ENCODE results near the gene EFCAB8. TPM values are rescaled to one million over a fixed set of nuclear protein-coding genes. Genes with fewer than 3 reads are reported as not detected.

The EFCAB8 gene
- total RNA-seq, 1 experiment from 2014 or later = 0.09 TPM

GRCh38 chr20:32983459-32984112 lies 124.9 kb downstream of the EFCAB8 start:
- H3K4me1 Mint-ChIP-seq = peaks cover 5 to 6% of the 10 kb centered on the region in 2 experiments; a peak in 1 of 4 replicates
- Histone ChIP-seq H3K79me1 (ENCODE audit: insufficient read depth, low read depth, low read length, poor library complexity, severe bottlenecking) (no peaks in the 10 kb centered on the region), H2AFZ (ENCODE audit: low read length) (no peak overlapping the region), H4K91ac (ENCODE audit: insufficient read length, low read depth, low read length) (no peak overlapping the region), H2AK5ac (ENCODE audit: insufficient read length, low read length) (no peak overlapping the region), H2BK15ac (ENCODE audit: low read depth, low read length) (no peak overlapping the region), H2BK20ac (ENCODE audit: low read depth, low read length, poor library complexity, severe bottlenecking) (no peak overlapping the region), H4K5ac (ENCODE audit: insufficient read length, low read depth, low read length) (no peak overlapping the region), H3K9ac (ENCODE audit: extremely low read depth, insufficient read length, low read length) (no peak overlapping the region), H3K14ac (ENCODE audit: insufficient read depth, low read length) (no peak overlapping the region), H2BK5ac (ENCODE audit: insufficient read length, low read length) (no peak overlapping the region), H3K23ac (ENCODE audit: insufficient read length, low read depth, low read length) (no peak overlapping the region), H3K4ac (ENCODE audit: low read depth, low read length) (no peak overlapping the region), H3K4me2 (ENCODE audit: insufficient read depth, insufficient read length, low read length) (no peak overlapping the region), H4K20me1 (ENCODE audit: control insufficient read depth, insufficient read depth, insufficient read length) (no peaks in the 10 kb centered on the region), H3K18ac (ENCODE audit: insufficient read length, low read depth, low read length) (no peak overlapping the region), H3K27me3 (ENCODE audit: insufficient read depth, low read length) (no peaks in the 10 kb centered on the region), H4K8ac (replicated peaks; ENCODE audit: insufficient read length, low read depth, low read length) (no peak overlapping the region), H3K27ac (ENCODE audit: insufficient read length, low read depth, low read length) (no peak overlapping the region), H2BK12ac (ENCODE audit: insufficient read length, low read depth, low read length) (no peak overlapping the region), H3K79me2 (ENCODE audit: insufficient read depth, low read length) (no peaks in the 10 kb centered on the region), H2BK120ac (ENCODE audit: low read depth, low read length, poor library complexity, severe bottlenecking) (no peak overlapping the region), H3K4me1 (ENCODE audit: insufficient read depth, low read length) (no peaks in the 10 kb centered on the region), H3K56ac (ENCODE audit: insufficient read length, low read depth, low read length) (no peak overlapping the region), H3K23me2 (ENCODE audit: insufficient read length, low read depth, low read length, poor library complexity, severe bottlenecking) (no peaks in the 10 kb centered on the region), H3K9me3 (ENCODE audit: control insufficient read depth, low read depth, low read length) (no peaks in the 10 kb centered on the region), H3T11ph (ENCODE audit: low read length) (no peak overlapping the region)
- no peaks in the 10 kb centered on the region for H3K9me3 Mint-ChIP-seq
- no peak overlapping the region for H3K27ac Mint-ChIP-seq
- H3K4me3 Mint-ChIP-seq = no peak overlapping the region
- H3K27me3 Mint-ChIP-seq (ENCODE audit: low read depth) = peaks cover 2% of the 10 kb centered on the region
- no peaks in the 10 kb centered on the region for H3K36me3 Mint-ChIP-seq (ENCODE audit: insufficient read depth in 1 of 3, low read depth in 3 of 3)
- TF ChIP-seq CTCF (conservative IDR thresholded peaks at IDR 0.05) = no peak
- WGBS (ENCODE audit: extremely low coverage, insufficient read length, low lambda C conversion rate) = no CpG with 5 or more reads among the region's 12 CpGs
- no peak for DNase-seq

All from H9 (cell line).